K562 (cell line): Measurements from ENCODE around the gene MPHOSPH9. TPM values are rescaled to one million over a fixed set of nuclear protein-coding genes. Genes with fewer than 3 reads are reported as not detected.

Source experiments
- BRD9 ChIP-seq: fragments of 450-650 bp; IDR thresholded peaks from 2 replicates; pipeline ENCODE4 v1.6.1; 2018; ENCODE audit warnings: low read depth; ENCODE audit not compliant: partially characterized antibody
- C11orf30 ChIP-seq: fragments of 450-650 bp; IDR thresholded peaks from 2 replicates; pipeline ENCODE4 v1.6.1; 2016; ENCODE audit warnings: low read depth, mild to moderate bottlenecking
- CTCF ChIP-seq, 3 experiments: IDR thresholded peaks in 2 of 3; conservative IDR thresholded peaks in 1 of 3; 2 replicates each; pipeline ENCODE4 v1.5.1; 2011 to 2012; ENCODE audit warnings: low read length in 3 of 3, mild to moderate bottlenecking in 3 of 3, control low read depth in 2 of 3, improper control_type of control experiment in 1 of 3, inconsistent platforms in 1 of 3, low read depth in 1 of 3, mixed read lengths in 1 of 3, moderate library complexity in 1 of 3; ENCODE audit not compliant: insufficient read depth in 2 of 3
- GTF2A2 ChIP-seq: IDR thresholded peaks from 2 replicates; pipeline ENCODE4 v1.6.1; 2016; ENCODE audit warnings: mild to moderate bottlenecking, missing genetic modification characterization, missing compliant biosample characterization
- HDAC3 ChIP-seq: fragments of 450-650 bp; IDR thresholded peaks from 2 replicates; pipeline ENCODE4 v1.6.1; 2018; ENCODE audit warnings: borderline replicate concordance, mild to moderate bottlenecking, moderate library complexity; ENCODE audit not compliant: partially characterized antibody
- HEY1 ChIP-seq: fragments of 250-450 bp; sonication (Bioruptor Pico); IDR thresholded peaks from 2 replicates; pipeline ENCODE4 v1.5.0; 2020; ENCODE audit warnings: mild to moderate bottlenecking, moderate library complexity, borderline replicate concordance
- NR2F6 ChIP-seq: fragments of 450-650 bp; formaldehyde crosslinking; IDR thresholded peaks from 2 replicates; pipeline ENCODE4 v1.4.0; 2020; ENCODE audit warnings: mild to moderate bottlenecking
- POLR3A ChIP-seq: IDR thresholded peaks from 2 replicates; pipeline ENCODE4 v1.6.1; 2011; ENCODE audit warnings: borderline replicate concordance, mild to moderate bottlenecking, moderate library complexity; ENCODE audit not compliant: insufficient read length, insufficient read depth; ENCODE audit errors: extremely low read depth
- PURB ChIP-seq: sonication (generic); formaldehyde crosslinking; IDR thresholded peaks from 2 replicates; pipeline ENCODE4 v1.9.0; 2021; ENCODE audit warnings: low read depth, mild to moderate bottlenecking, missing genetic modification reagents
- RFX5 ChIP-seq: IDR thresholded peaks from 2 replicates; pipeline ENCODE4 v1.6.1; 2011; ENCODE audit warnings: low read depth, mild to moderate bottlenecking, improper control_type of control experiment, low read length
- TAF9B ChIP-seq: fragments of 450-650 bp; IDR thresholded peaks from 2 replicates; pipeline ENCODE4 v1.6.1; 2018; ENCODE audit warnings: mild to moderate bottlenecking; ENCODE audit not compliant: partially characterized antibody
- TRIM28 ChIP-seq: fragments of 450-650 bp; IDR thresholded peaks from 2 replicates; pipeline ENCODE4 v1.6.1; 2017
- TSHZ1 ChIP-seq: fragments of 250-450 bp; sonication (Bioruptor Pico); IDR thresholded peaks from 2 replicates; pipeline ENCODE4 v1.4.0; 2020; ENCODE audit warnings: mild to moderate bottlenecking, moderate library complexity
- ZBED1 ChIP-seq: IDR thresholded peaks from 2 replicates; pipeline ENCODE4 v1.6.1; 2014
- ZNF124 ChIP-seq: sonication (generic); formaldehyde crosslinking; IDR thresholded peaks from 2 replicates; pipeline ENCODE4 v1.8.1; 2022; ENCODE audit warnings: missing genetic modification reagents
- ZNF280A ChIP-seq: fragments of 450-650 bp; IDR thresholded peaks from 2 replicates; pipeline ENCODE4 v1.6.1; 2018; ENCODE audit warnings: mild to moderate bottlenecking, low read depth; ENCODE audit not compliant: partially characterized antibody
- ZNF639 ChIP-seq, 2 experiments: fragments of 200-800 bp in 1 of 2; sonication (Bioruptor generic) in 1 of 2; sonication (generic) in 1 of 2; formaldehyde crosslinking in 1 of 2; IDR thresholded peaks in 1 of 2; conservative IDR thresholded peaks in 1 of 2; 2 replicates each; pipeline versions ENCODE4 v1.5.0 to v1.6.1; 2016 to 2020; ENCODE audit warnings: missing compliant biosample characterization in 1 of 2, missing genetic modification characterization in 1 of 2, missing genetic modification reagents in 1 of 2
- polyA plus RNA-seq, 8 experiments: library from polyadenylated mRNA; depleted of rRNA in 4 of 8; stranded (reverse) in 5 of 8; unstranded in 3 of 8; fragments of >200 nt; fragmentation: Nextera tagmentation in 2 of 8; fragmentation: Illumina TruSeq in 1 of 8; extraction: Ambion mirVana in 2 of 8; extraction: Trizol in 1 of 8; gene quantifications; 2 replicates each; pipeline versions ENCODE4 v1.2.1 to v1.2.3, GENCODE V29; 2011 to 2014; ENCODE audit warnings: inconsistent platforms in 1 of 8, missing spikeins in 1 of 8
- total RNA-seq, 7 experiments: library from RNA; depleted of rRNA in 6 of 7; stranded (reverse); fragments of >200 nt in 6 of 7; fragmentation: Illumina TruSeq in 2 of 7; extraction: Trizol in 2 of 7; gene quantifications; 2 replicates each; pipeline versions ENCODE4 v1.2.1 to v1.2.3, GENCODE V29; 2011 to 2021; ENCODE audit warnings: low replicate concordance in 1 of 7

Gene MPHOSPH9
- total and polyA plus RNA-seq, 9 of the 15 experiments (the other 6 are each of a cell fraction or from before 2014, with no cell fraction given) = 14.2 to 103 (median 54.5) TPM

- TF ChIP-seq POLR3A (no peak), HEY1 (no peak), CTCF (IDR thresholded peaks at IDR 0.05 in 2 of 3, conservative IDR thresholded peaks at IDR 0.05 in 1 of 3; ENCODE audit: insufficient read depth in 2 of 3, low read depth in 1 of 3, low read length in 3 of 3) (peak; percentile 33 to 48 (median 34); a peak in 5 of 6 replicates), HDAC3 (peak; percentile 47), TRIM28 (no peak), ZBED1 (no peak), TAF9B (peak; percentile 89), TSHZ1 (CRISPR knock-in tag) (no peak), RFX5 (no peak), ZNF280A (no peak), PURB (CRISPR knock-in tag) (no peak), GTF2A2 (tag) (no peak), ZNF639 (CRISPR knock-in tag; conservative IDR thresholded peaks at IDR 0.05 in 1 of 2, IDR thresholded peaks at IDR 0.05 in 1 of 2) (0 out of 4 replicates have a peak, but pooled peaks of 1 of the 2 experiments have one; percentile 71), NR2F6 (no peak), ZNF124 (CRISPR knock-in tag) (no peak), BRD9 (no peak), C11orf30 (peak; percentile 99)
These were observed 106.4 kb downstream of the MPHOSPH9 start (continued) for GRCh38 chr12:123126294-123127181.
